HEK293 (cell line): ENCODE measurements around the gene SACS.

Experiments
- CTCF ChIP-seq: fragments of 450-650 bp; formaldehyde crosslinking; IDR thresholded peaks from 2 replicates; pipeline ENCODE4 v1.5.1; 2016; ENCODE audit warnings: missing biosample characterization, missing genetic modification characterization
- PBX3 ChIP-seq: sonication (generic); formaldehyde crosslinking; IDR thresholded peaks from 2 replicates; pipeline ENCODE4 v1.8.1; 2022; ENCODE audit warnings: mild to moderate bottlenecking, moderate library complexity, missing genetic modification reagents
- REPIN1 ChIP-seq: fragments of 450-650 bp; formaldehyde crosslinking; IDR thresholded peaks from 2 replicates; pipeline ENCODE4 v1.5.1; 2017; ENCODE audit warnings: missing biosample characterization, missing genetic modification characterization, low read depth
- ZFP41 ChIP-seq: fragments of 450-650 bp; formaldehyde crosslinking; IDR thresholded peaks from 2 replicates; pipeline ENCODE4 v1.5.1; 2016; ENCODE audit warnings: missing biosample characterization, missing genetic modification characterization, borderline replicate concordance

GRCh38 chr13:23322353-23323336 is 110.9 kb downstream of the SACS start:
- no peak for TF ChIP-seq CTCF (tag by site-specific recombination)
- TF ChIP-seq PBX3 (CRISPR knock-in tag), result no peak
- TF ChIP-seq ZFP41, result no peak
- no peak for TF ChIP-seq REPIN1 (tag by site-specific recombination)
